Upper lobe of left lung (tissue), 4 donors: ENCODE results near the gene TMEM45A.

ENCODE experiments used
- EP300 ChIP-seq, 4 donors: sonication (generic); formaldehyde crosslinking; IDR thresholded peaks; one replicate each; pipeline ENCODE4 v1.5.1; 2017; ENCODE audit warnings: antibody characterized with exemption in 4 of 4, control low read depth in 2 of 4
- POLR2A ChIP-seq, 4 donors: fragments of 450-650 bp; IDR thresholded peaks; one replicate each; pipeline ENCODE4 v1.5.1; 2016 to 2017; ENCODE audit warnings: antibody characterized with exemption in 4 of 4, mild to moderate bottlenecking in 2 of 4
- TF ChIP-seq, protein P1 (sequence below), 6 experiments: fragments of 450-650 bp in 4 of 6; fragments of 200-600 bp in 2 of 6; sonication (generic) in 2 of 6; IDR thresholded peaks; one replicate each; pipeline ENCODE4 v1.5.1; 2016 to 2019; ENCODE audit warnings: antibody characterized with exemption in 6 of 6

DNA sequence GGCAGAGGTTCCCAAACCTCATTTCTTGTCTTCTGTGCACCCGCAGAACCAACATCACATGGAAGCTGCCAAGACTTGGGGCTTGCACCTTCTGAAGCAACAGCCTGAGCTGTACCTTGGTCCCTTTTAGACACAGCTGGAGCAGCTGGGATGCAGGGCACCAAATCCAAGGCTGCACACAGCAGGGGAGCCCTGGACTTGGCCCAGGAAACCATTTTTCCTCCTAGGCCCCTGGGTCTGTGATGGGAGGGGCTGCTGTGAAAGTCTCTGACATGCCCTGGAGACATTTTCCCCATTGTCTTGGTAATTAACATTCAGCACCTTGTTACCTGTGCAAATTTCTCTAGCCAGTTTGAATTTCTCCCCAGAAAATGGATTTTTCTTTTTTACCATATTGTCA lies 33.6 kb upstream of the TMEM45A start:
- TF ChIP-seq EP300 (IDR thresholded peaks at IDR 0.05) (no peak), POLR2A (IDR thresholded peaks at IDR 0.05) (no peak)
- TF ChIP-seq, protein P1, sequence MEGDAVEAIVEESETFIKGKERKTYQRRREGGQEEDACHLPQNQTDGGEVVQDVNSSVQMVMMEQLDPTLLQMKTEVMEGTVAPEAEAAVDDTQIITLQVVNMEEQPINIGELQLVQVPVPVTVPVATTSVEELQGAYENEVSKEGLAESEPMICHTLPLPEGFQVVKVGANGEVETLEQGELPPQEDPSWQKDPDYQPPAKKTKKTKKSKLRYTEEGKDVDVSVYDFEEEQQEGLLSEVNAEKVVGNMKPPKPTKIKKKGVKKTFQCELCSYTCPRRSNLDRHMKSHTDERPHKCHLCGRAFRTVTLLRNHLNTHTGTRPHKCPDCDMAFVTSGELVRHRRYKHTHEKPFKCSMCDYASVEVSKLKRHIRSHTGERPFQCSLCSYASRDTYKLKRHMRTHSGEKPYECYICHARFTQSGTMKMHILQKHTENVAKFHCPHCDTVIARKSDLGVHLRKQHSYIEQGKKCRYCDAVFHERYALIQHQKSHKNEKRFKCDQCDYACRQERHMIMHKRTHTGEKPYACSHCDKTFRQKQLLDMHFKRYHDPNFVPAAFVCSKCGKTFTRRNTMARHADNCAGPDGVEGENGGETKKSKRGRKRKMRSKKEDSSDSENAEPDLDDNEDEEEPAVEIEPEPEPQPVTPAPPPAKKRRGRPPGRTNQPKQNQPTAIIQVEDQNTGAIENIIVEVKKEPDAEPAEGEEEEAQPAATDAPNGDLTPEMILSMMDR (IDR thresholded peaks at IDR 0.05): no peak
